Aorta (tissue), 5 donors: ENCODE results near the gene TMEM267. TPM values are rescaled to one million over a fixed set of nuclear protein-coding genes. Genes with fewer than 3 reads are reported as not detected.
A peak's percentile ranks its signal among the peaks of the same experiment; 100 is the strongest.

ENCODE experiments used
- ATAC-seq: fragments of 200-7000 bp; cut with Tn5 transposase; one replicate; pipeline ENCODE4 v1.9.1; 2022; ENCODE audit warnings: moderate library complexity; ENCODE audit not compliant: low FRiP score
- DNase-seq, 2 donors: peaks; one replicate each; pipeline ENCODE4 v3.0.0-alpha.2; 2020
- H3K27ac ChIP-seq, 2 donors: one replicate each; pipeline ENCODE4 v1.5.1; 2013; ENCODE audit warnings: low read length in 2 of 2, mild to moderate bottlenecking in 2 of 2, moderate library complexity in 2 of 2, control low read depth in 1 of 2, inconsistent platforms in 1 of 2, low read depth in 1 of 2
- H3K27me3 ChIP-seq, 2 donors: one replicate each; pipeline ENCODE4 v1.6.1; 2013; ENCODE audit warnings: control low read depth in 1 of 2, low read length in 1 of 2, mild to moderate bottlenecking in 1 of 2, moderate library complexity in 1 of 2; ENCODE audit not compliant: insufficient read depth in 2 of 2, control insufficient read depth in 1 of 2
- H3K36me3 ChIP-seq, 2 donors: one replicate each; pipeline ENCODE4 v1.6.1; 2013; ENCODE audit warnings: control low read depth in 1 of 2, low read length in 1 of 2, mild to moderate bottlenecking in 1 of 2; ENCODE audit not compliant: insufficient read depth in 2 of 2, control insufficient read depth in 1 of 2
- H3K4me1 ChIP-seq, 2 donors: one replicate each; pipeline ENCODE4 v1.6.1; 2013; ENCODE audit warnings: low read length in 2 of 2, control low read depth in 1 of 2, mild to moderate bottlenecking in 1 of 2, moderate library complexity in 1 of 2; ENCODE audit not compliant: insufficient read depth in 2 of 2, control insufficient read depth in 1 of 2
- H3K4me3 ChIP-seq, 2 donors: one replicate each; pipeline ENCODE4 v1.5.1; 2013; ENCODE audit warnings: low read length in 2 of 2, control low read depth in 1 of 2, mild to moderate bottlenecking in 1 of 2
- H3K9me3 ChIP-seq: one replicate; pipeline ENCODE4 v1.6.1; 2013; ENCODE audit warnings: mild to moderate bottlenecking, low read length; ENCODE audit not compliant: control insufficient read depth
- WGBS, 2 donors: extraction: QIAGEN DNeasy Blood & Tissue Kit; methylation state at CpG; one replicate each; pipeline ENCODE4 v1.1.7; 2013; 5-methylcytosine and 5-hydroxymethylcytosine counted together
- intact Hi-C, 2 donors: fragments of 100-400 bp; cut with DNase I; formaldehyde crosslinking; loops; one replicate each; pipeline versions ENCODE4 v1.14.2 to v1.15.0; 2022
- long read RNA-seq, 2 donors: library from polyadenylated mRNA; unstranded; transcript quantifications; one replicate each; pipeline ENCODE4 v2.0.0, GENCODE V29; 2020 to 2021
- polyA plus RNA-seq, 2 donors: library from polyadenylated mRNA; stranded (reverse); fragments of 200-250 nt; gene quantifications; one replicate each; pipeline ENCODE4 v1.2.3, GENCODE V29; 2013
- total RNA-seq, 2 donors: library from RNA; stranded (reverse); fragmentation: NEBNext Ultra II Directional; extraction: Animal tissue kit (Norgen Biotek cat#: 25700); gene quantifications; one replicate each; pipeline ENCODE4 v1.2.1, GENCODE V29; 2021
- donor health status: healthy with polysubstance abuse.
- donor health status: Bipolar disorder and iron deficiency.
- donor health status: DM: no; HTN: no; CAD: no.
- donor health status: DM: no; HTN: no; CAD: no.
- donor health status: DM: yes; HTN: yes; CAD: no.

Gene TMEM267, protein sequence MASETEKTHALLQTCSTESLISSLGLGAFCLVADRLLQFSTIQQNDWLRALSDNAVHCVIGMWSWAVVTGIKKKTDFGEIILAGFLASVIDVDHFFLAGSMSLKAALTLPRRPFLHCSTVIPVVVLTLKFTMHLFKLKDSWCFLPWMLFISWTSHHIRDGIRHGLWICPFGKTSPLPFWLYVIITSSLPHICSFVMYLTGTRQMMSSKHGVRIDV
- 10 to 100 TPM in 1 of 2 donors, 1 to 10 TPM in 1; 9.4 to 11.1 TPM for total RNA-seq
- 1 to 10 TPM; 8.1 to 8.6 TPM for polyA plus RNA-seq
- long read RNA-seq, donor 1, transcript TMEM267-201 (3 exons, 2,338 nt): major isoform, 17 of 34 reads
- long read RNA-seq, donor 1, partial matches to known transcripts: 0 of 34 reads
- long read RNA-seq, donor 1, other reads (novel, unspliced or antisense): 11 of 34 reads
- long read RNA-seq, donor 2, transcript TMEM267-201 (3 exons, 2,338 nt): major isoform, 7 of 19 reads
- long read RNA-seq, donor 2, partial matches to known transcripts: 1 of 19 reads
- long read RNA-seq, donor 2, other reads (novel, unspliced or antisense): 10 of 19 reads

DNA sequence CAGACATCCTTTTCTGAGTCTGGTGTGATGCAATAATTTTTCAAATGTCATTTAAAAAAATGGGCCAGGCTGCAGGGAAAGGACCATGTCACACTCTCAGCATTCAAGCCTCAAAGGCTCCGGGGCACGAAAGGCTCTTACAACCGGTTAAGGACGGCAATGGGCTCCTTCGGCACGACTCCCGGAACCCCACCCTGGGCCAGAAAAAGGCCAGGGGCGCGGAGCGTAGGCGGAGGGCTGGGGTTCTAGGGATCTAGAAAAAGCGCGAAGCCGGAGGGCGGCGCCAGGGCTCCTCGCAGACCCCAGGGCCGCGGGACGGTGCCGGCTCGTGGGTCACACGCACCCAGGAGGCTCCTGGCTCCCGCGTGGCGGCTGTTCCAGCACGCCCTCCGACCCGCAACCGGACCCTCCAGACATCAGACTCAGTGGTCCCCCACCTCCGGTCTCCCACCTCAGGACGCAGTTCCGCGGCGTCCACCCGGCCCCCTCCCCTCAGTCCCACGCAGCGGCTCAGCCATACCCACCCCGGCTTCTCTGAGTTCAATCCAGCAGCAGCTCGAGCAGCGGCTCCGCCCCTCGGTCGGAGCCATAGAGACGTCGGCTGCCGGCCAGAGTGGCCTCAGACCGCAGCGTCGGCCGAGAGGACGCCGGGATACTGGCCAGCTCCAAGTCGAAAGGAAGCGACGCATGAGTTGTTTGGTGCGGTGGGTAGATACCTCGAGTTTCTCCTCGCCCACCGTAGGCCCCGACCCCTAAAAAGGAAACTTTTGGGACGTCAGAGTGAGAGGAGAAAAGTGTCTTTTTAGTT is at the start of gene TMEM267:
TSS of gene TMEM267 (minus strand) at position 568 of the 808 bp plus-strand sequence. CDS start 29,896 bp downstream, outside the sequence.
- WGBS, 2 donors: 0% methylated on average over 61 to 62 of the region's 62 CpGs
- H3K27ac ChIP-seq: peak within 1 kb of the TSS; percentile 89 to 91
- intact Hi-C loops: loop anchor here (2.0 to 10.0 kb wide), 6 partner anchors 31 to 359 kb away; partner anchors contain the start of genes HMGCS1 (in 2 of the 2), C5orf34 (in 1 of the 2), PAIP1 (in 1 of the 2) and ZNF131 (in 1 of the 2)

DNA sequence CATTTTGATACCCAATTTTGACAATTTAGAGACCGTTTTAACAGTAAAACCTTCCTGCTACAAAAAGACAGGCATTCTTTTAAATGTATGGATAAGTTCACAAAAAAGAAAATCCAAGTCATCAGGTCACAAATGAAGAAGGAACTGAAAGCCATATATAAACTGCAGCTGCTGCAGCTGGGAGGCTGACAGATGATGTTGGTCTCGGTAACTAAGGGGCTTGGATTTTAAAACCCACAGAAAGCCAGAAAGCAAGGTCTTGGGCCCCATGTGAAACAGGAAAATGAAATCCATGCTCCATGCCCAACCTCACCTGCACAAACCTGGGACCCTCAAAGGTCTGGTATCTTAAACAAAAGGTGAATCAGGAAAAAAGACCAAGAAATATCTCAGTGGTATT is 47.0 kb upstream of the TMEM267 start:
- Histone ChIP-seq H3K27ac (no peak overlapping the region), H3K27me3 (no peaks in the 10 kb centered on the region), H3K4me3 (no peak overlapping the region), H3K4me1 (no peaks in the 10 kb centered on the region), H3K36me3 (peaks cover 2 to 5% of the 10 kb centered on the region in 2 donors), H3K9me3 (no peaks in the 10 kb centered on the region)
- intact Hi-C loops: no loop called here
- DNase-seq (no peak), ATAC-seq (no peak)
- WGBS, 2 donors: 95 to 97% methylated on average over 2 of the region's 2 CpGs

More for the DNA sequence above, at the start of gene TMEM267:
- DNase-seq (peak; percentile 96 to 97), ATAC-seq (peak; percentile 99)
- Histone ChIP-seq H3K36me3 (no peaks in the 10 kb centered on the region), H3K9me3 (no peaks in the 10 kb centered on the region), H3K4me3 (peak within 1 kb of the TSS; percentile 79 to 82), H3K4me1 (no peaks in the 10 kb centered on the region), H3K27me3 (no peaks in the 10 kb centered on the region)

DNA sequence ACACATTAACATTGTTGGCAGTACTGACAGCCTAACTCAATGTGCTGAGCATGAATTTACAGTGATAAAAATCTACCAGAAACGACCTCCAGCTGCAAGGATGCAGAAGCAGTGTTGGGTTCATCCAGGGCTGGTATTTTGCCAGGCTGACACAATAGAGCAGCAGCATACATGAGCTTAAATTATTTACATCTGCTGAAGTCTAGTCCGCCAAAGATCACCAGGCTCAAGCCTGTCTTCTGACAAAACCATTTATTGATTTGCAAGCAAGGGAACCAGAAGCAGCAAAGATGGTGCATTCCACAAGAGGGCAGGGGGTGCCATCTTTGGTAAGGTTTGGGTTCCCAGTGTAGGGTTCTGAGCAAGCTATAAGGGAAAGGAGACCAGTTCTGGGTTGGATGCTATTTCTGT is 40.0 kb upstream of the TMEM267 start:
- Histone ChIP-seq H3K4me3 (no peak overlapping the region), H3K27ac (no peak overlapping the region), H3K27me3 (no peaks in the 10 kb centered on the region), H3K9me3 (no peaks in the 10 kb centered on the region), H3K4me1 (no peaks in the 10 kb centered on the region), H3K36me3 (peaks cover 4 to 11% of the 10 kb centered on the region in 2 donors)
- 77% methylated on average over 2 of the region's 2 CpGs for WGBS, 2 donors
- DNase-seq (no peak), ATAC-seq (no peak)
- intact Hi-C loops: no loop called here

GRCh38 chr5:43520615-43521014 is 37.0 kb upstream of the TMEM267 start:
- Histone ChIP-seq H3K4me1 (no peaks in the 10 kb centered on the region), H3K9me3 (no peaks in the 10 kb centered on the region), H3K36me3 (peaks cover 4 to 11% of the 10 kb centered on the region in 2 donors), H3K27me3 (no peaks in the 10 kb centered on the region), H3K4me3 (no peak overlapping the region), H3K27ac (no peak overlapping the region)
- DNase-seq (no peak), ATAC-seq (no peak)
- intact Hi-C loops: no loop called here
- 92 to 94% methylated on average over 1 of the region's 1 CpG for WGBS, 2 donors

DNA sequence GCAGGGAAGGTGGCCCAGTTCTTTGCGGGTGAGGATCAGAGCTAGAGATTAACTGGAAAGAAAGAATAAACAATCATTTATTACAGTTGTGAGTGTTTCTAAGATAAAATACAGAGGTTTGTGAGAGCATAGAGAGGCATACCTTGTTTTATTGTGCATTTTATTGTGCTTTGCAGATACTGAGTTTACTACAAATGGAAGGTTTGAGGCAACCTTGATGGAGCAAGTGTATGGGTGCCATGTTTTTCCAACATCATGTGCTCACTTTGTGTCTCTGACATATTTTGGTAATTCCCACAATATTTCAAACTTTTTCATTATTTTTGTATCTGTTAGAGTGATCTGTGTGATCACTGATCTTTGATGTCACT is 32.0 kb upstream of the TMEM267 start:
- WGBS, 2 donors: 23 to 24% methylated on average over 1 of the region's 1 CpG
- Histone ChIP-seq H3K4me3 (peak overlapping the region; percentile 63 to 92), H3K27me3 (no peaks in the 10 kb centered on the region), H3K36me3 (no peaks in the 10 kb centered on the region), H3K9me3 (no peaks in the 10 kb centered on the region), H3K27ac (peak overlapping the region; percentile 44 to 57), H3K4me1 (peaks cover 0 to 4% of the 10 kb centered on the region in 2 donors)
- no peak for ATAC-seq
- intact Hi-C loops: loop anchor here in 1 of 2 donors (2.0 to 10.0 kb wide), 3 partner anchors 31 to 201 kb away; partner anchors contain the start of genes HMGCS1 and PAIP1
- no peak for DNase-seq

GRCh38 chr5:43514816-43515677 is 31.4 kb upstream of the TMEM267 start, which contains the start of gene C5orf34:
C5orf34 (minus strand) TSS chr5:43515148; CDS start chr5:43509339, 5,809 bp downstream.
- H3K9me3 ChIP-seq: no peaks in the 10 kb centered on the region
- intact Hi-C loops: loop anchor here in 1 of 2 donors (2.0 to 10.0 kb wide), 3 partner anchors 30 to 200 kb away; partner anchors contain the start of genes HMGCS1 and PAIP1
- H3K4me3 ChIP-seq: peak within 1 kb of the TSS; percentile 63 to 92
- H3K36me3 ChIP-seq: no peaks in the 10 kb centered on the region
- peaks cover 0 to 4% of the 10 kb centered on the region in 2 donors for H3K4me1 ChIP-seq
- ATAC-seq (peak; percentile 100), DNase-seq (peak; percentile 97 to 99)
- H3K27ac ChIP-seq: peak within 1 kb of the TSS; percentile 44 to 92
- H3K27me3 ChIP-seq: no peaks in the 10 kb centered on the region
- 0% methylated on average over 35 of the region's 35 CpGs for WGBS, 2 donors

- 1% methylated on average over 6 of the region's 6 CpGs for WGBS, 2 donors
Observed at GRCh38 chr5:43514471-43514815, 30.8 kb upstream of the TMEM267 start.

More at GRCh38 chr5:43514471-43514815, 30.8 kb upstream of the TMEM267 start:
- Histone ChIP-seq H3K27ac (peak overlapping the region in 1 of 2 donors; percentile 82), H3K4me1 (peaks cover 0 to 4% of the 10 kb centered on the region in 2 donors), H3K36me3 (no peaks in the 10 kb centered on the region), H3K4me3 (peak overlapping the region; percentile 42 to 85), H3K27me3 (no peaks in the 10 kb centered on the region), H3K9me3 (no peaks in the 10 kb centered on the region)
- intact Hi-C loops: loop anchor here in 1 of 2 donors (2.0 to 10.0 kb wide), 2 partner anchors 30 to 200 kb away; partner anchors contain the start of gene HMGCS1
- ATAC-seq: peak; percentile 6
- DNase-seq: no peak
